LNCaP clone FGC (cell line): ENCODE measurements around the gene ATP5PO.
"Not testable (repeated sequence)": the region's sequence is repeated elsewhere in the genome, so short reads cannot be mapped to it uniquely, and the experiment has no call there.

Experiments used
- DNase-seq: peaks from one replicate; pipeline ENCODE4 v3.0.0-alpha.2; 2011; ENCODE audit warnings: low read depth
- H3K4me3 ChIP-seq: 2 replicates; pipeline ENCODE4 v1.5.1; 2011; ENCODE audit warnings: mild to moderate bottlenecking, low read depth, low read length, control low read depth
- CTCF ChIP-seq: IDR thresholded peaks from 2 replicates; pipeline ENCODE4 v1.5.1; 2012; ENCODE audit warnings: mild to moderate bottlenecking; ENCODE audit not compliant: control insufficient read depth, insufficient read depth; ENCODE audit errors: extremely low read depth

ATP5PO gene

GRCh38 chr21:33866826-33867225, 48.8 kb downstream of the ATP5PO start:
- no peak for TF ChIP-seq CTCF
- no peak overlapping the region for H3K4me3 ChIP-seq
- no peak for DNase-seq

GRCh38 chr21:33865996-33866575, 49.5 kb downstream of the ATP5PO start:
- no peak for DNase-seq
- TF ChIP-seq CTCF = no peak
- H3K4me3 ChIP-seq = no peak overlapping the region

GRCh38 chr21:33865176-33865575, 50.4 kb downstream of the ATP5PO start:
- DNase-seq = no peak
- no peak overlapping the region for H3K4me3 ChIP-seq
- no peak for TF ChIP-seq CTCF

GRCh38 chr21:33864150-33864549, 51.5 kb downstream of the ATP5PO start:
- no peak for DNase-seq
- no peak overlapping the region for H3K4me3 ChIP-seq
- no peak for TF ChIP-seq CTCF

GRCh38 chr21:33863191-33863590, 52.4 kb downstream of the ATP5PO start:
- DNase-seq, H3K4me3 ChIP-seq: not testable (repeated sequence)

GRCh38 chr21:33861125-33861524, 54.5 kb downstream of the ATP5PO start:
- no peak overlapping the region for H3K4me3 ChIP-seq
- TF ChIP-seq CTCF = no peak
- DNase-seq = no peak

- DNase-seq = no peak
- H3K4me3 ChIP-seq = no peak overlapping the region
- no peak for TF ChIP-seq CTCF
Measured at GRCh38 chr21:33860332-33860879, 55.2 kb downstream of the ATP5PO start.
